Caco-2 (cell line): ENCODE measurements around the gene BICDL2. TPM values are rescaled to one million over a fixed set of nuclear protein-coding genes. Genes with fewer than 3 reads are reported as not detected.

ENCODE experiments used
- BruUV-seq: library from RNA; stranded (reverse); fragments of 400-500 nt; replicated peaks from 2 replicates; lab custom pipeline; 2021; lab: Mats Ljungman, UMichigan
- CTCF ChIA-PET: fragments of 300-600 bp; sonication (Branson Sonifier 250); formaldehyde crosslinking; loops from one replicate; lab custom pipeline; 2022; ENCODE audit warnings: antibody characterized with exemption; lab: Charles Lee
- POLR2A ChIA-PET: fragments of 300-600 bp; sonication (Branson Sonifier 250); formaldehyde crosslinking; loops from one replicate; lab custom pipeline; 2022; ENCODE audit warnings: antibody characterized with exemption; lab: Charles Lee
- DNase-seq, 2 experiments: peaks; one replicate each; pipeline versions ENCODE4 v3.0.0 to v3.0.0-alpha.2; 2020 to 2022
- H3K27me3 ChIP-seq: replicated peaks from 2 replicates; pipeline ENCODE4 v1.6.0; 2011; ENCODE audit warnings: low read length; ENCODE audit not compliant: control insufficient read depth, insufficient read depth
- H3K36me3 ChIP-seq: 2 replicates; pipeline ENCODE4 v1.5.1; 2011; ENCODE audit warnings: low read length; ENCODE audit not compliant: control insufficient read depth, insufficient read depth
- H3K4me1 ChIP-seq: fragments of 250-450 bp; sonication (Bioruptor Pico); 2 replicates; pipeline ENCODE4 v1.5.1; 2020; ENCODE audit warnings: mild to moderate bottlenecking
- H3K4me3 ChIP-seq: 2 replicates; pipeline ENCODE4 v1.5.1; 2011; ENCODE audit warnings: low read depth, mild to moderate bottlenecking, control low read depth, low read length
- H3K9me3 ChIP-seq: fragments of 250-450 bp; sonication (Bioruptor Pico); 2 replicates; pipeline ENCODE4 v1.5.1; 2020; ENCODE audit warnings: mild to moderate bottlenecking, moderate library complexity
- H3K27ac Mint-ChIP-seq: one replicate; pipeline ENCODE4 v1.8.0; 2022; ENCODE audit warnings: mixed read lengths; ENCODE audit not compliant: unreplicated experiment
- H3K27me3 Mint-ChIP-seq: one replicate; pipeline ENCODE4 v1.8.0; 2022; ENCODE audit warnings: mixed read lengths; ENCODE audit not compliant: insufficient read depth, unreplicated experiment
- H3K36me3 Mint-ChIP-seq: one replicate; pipeline ENCODE4 v1.8.0; 2022; ENCODE audit warnings: mild to moderate bottlenecking, mixed read lengths; ENCODE audit not compliant: insufficient read depth, unreplicated experiment
- H3K4me1 Mint-ChIP-seq: one replicate; pipeline ENCODE4 v1.8.0; 2022; ENCODE audit warnings: low read depth, mixed read lengths; ENCODE audit not compliant: unreplicated experiment
- H3K4me3 Mint-ChIP-seq: one replicate; pipeline ENCODE4 v1.8.0; 2022; ENCODE audit warnings: mild to moderate bottlenecking, moderate library complexity, mixed read lengths; ENCODE audit not compliant: unreplicated experiment
- H3K9me3 Mint-ChIP-seq: one replicate; pipeline ENCODE4 v1.8.0; 2022; ENCODE audit warnings: mixed read lengths; ENCODE audit not compliant: unreplicated experiment
- intact Hi-C: fragments of 100-400 bp; cut with micrococcal nuclease; formaldehyde crosslinking; loops from one replicate; pipeline ENCODE4 v1.10.0; 2022; ENCODE audit not compliant: unreplicated experiment
- total RNA-seq: library from RNA; stranded (reverse); gene quantifications from 2 replicates; pipeline ENCODE4 v1.2.3, GENCODE V29; 2022
- TF ChIP-seq, protein P1 (sequence below), 2 experiments: fragments of 200-600 bp in 1 of 2; IDR thresholded peaks; 1 replicate in 1 of 2; 2 replicates in 1 of 2; pipeline versions ENCODE4 v1.5.1 to v1.8.0; 2011 to 2022; ENCODE audit warnings: antibody characterized with exemption in 1 of 2, control low read depth in 1 of 2, inconsistent platforms in 1 of 2, low read depth in 1 of 2, low read length in 1 of 2, mild to moderate bottlenecking in 1 of 2, moderate library complexity in 1 of 2; ENCODE audit not compliant: insufficient read depth in 1 of 2, severe bottlenecking in 1 of 2, unreplicated experiment in 1 of 2

Gene BICDL2
- total RNA-seq, 1 experiment from 2014 or later, result 10.6 TPM

DNA sequence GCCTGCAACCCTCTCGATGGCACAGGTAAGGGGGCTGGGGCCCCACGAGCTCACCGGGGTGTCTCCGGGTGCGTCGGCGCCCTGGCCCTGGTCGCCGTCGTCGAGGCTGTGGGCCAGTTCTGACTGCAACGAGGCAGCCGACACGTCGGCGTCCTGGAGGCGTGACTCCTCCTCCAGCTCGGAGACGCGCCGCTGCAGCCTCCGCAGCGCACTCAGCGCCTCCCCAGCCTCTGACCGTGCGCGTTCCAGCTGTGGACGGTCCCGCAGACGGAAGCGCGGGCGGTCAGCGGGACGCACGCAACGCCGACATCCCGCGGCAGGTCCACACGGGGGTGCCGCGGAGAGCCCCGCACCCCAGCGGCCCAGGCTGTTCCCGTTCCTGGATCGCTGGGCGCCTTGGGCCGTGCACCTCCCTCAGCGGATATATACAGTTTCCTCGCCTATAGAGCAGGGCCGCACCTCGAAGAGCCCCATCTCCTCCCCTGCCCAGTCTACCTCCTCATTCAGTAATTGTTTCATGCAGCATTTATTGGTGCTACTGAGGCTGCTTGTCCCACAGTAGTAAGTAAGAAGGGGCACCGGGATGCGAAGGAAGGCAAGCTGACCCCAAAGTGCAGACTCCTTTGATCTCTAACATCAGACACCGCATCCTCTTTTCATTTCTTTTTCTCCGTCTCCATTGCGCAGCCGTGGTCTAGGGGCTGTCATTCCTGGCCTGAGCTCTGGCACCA is 7.1 kb downstream of the BICDL2 start:
- TF ChIP-seq, protein P1, sequence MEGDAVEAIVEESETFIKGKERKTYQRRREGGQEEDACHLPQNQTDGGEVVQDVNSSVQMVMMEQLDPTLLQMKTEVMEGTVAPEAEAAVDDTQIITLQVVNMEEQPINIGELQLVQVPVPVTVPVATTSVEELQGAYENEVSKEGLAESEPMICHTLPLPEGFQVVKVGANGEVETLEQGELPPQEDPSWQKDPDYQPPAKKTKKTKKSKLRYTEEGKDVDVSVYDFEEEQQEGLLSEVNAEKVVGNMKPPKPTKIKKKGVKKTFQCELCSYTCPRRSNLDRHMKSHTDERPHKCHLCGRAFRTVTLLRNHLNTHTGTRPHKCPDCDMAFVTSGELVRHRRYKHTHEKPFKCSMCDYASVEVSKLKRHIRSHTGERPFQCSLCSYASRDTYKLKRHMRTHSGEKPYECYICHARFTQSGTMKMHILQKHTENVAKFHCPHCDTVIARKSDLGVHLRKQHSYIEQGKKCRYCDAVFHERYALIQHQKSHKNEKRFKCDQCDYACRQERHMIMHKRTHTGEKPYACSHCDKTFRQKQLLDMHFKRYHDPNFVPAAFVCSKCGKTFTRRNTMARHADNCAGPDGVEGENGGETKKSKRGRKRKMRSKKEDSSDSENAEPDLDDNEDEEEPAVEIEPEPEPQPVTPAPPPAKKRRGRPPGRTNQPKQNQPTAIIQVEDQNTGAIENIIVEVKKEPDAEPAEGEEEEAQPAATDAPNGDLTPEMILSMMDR (IDR thresholded peaks at IDR 0.05; ENCODE audit: insufficient read depth in 1 of 2, low read depth in 1 of 2, low read length in 1 of 2, severe bottlenecking in 1 of 2, unreplicated experiment in 1 of 2), result no peak
- Mint-ChIP-seq H3K27me3 (no peaks in the 10 kb centered on the region), H3K27ac (peak overlapping the region; percentile 57), H3K9me3 (no peaks in the 10 kb centered on the region), H3K4me1 (peaks cover 7% of the 10 kb centered on the region), H3K4me3 (peak overlapping the region; percentile 12), H3K36me3 (peaks cover 49% of the 10 kb centered on the region)
- peaks cover 7% of the 10 kb centered on the region for H3K4me1 ChIP-seq
- H3K9me3 ChIP-seq, result no peaks in the 10 kb centered on the region
- no TSS peak for BruUV-seq
- ChIA-PET CTCF (interaction anchor here (2.5 to 2.9 kb wide), 3 partner anchors 8 to 100 kb away, joined by 14 to 33 read pairs (median 16); partner anchors contain the start of gene TNFRSF12A), POLR2A (no interaction called here)
- intact Hi-C loops, result no loop called here
- H3K4me3 ChIP-seq, result no peak overlapping the region
- H3K36me3 ChIP-seq, result peaks cover 6% of the 10 kb centered on the region
- DNase-seq, result no peak
- no peaks in the 10 kb centered on the region for H3K27me3 ChIP-seq

DNA sequence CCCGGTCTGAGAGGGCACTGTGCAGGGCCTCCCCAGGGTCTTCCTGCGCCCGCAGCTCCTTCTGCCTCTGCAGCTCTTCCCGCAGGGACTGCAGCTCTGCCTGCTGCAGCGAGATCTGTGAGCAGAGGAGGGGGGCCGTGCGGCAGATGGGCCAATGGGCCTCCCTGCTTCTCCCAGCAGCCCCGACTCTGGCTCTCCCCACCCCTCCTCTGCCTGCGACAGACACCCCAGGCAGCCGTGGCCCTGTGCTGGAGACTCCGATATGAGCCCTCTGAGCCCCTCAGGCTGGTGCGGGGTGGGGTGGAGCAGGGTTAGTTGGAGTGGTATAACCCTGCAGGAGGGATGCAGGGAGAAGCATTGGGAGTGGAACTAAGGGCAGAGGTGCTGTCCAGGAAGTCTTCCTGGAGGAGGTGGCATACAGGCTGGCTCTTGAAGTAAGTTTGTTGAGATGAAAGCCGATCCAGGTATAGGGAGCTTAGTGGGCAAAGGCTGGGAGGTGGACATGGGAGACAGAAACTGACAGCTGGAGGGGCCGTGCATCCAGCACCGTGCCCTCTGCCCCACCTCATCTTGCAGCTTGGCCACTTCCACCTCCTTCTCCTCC is 7.9 kb downstream of the BICDL2 start:
- POLR2A ChIA-PET, result interaction anchor here (1.3 to 2.0 kb wide), 4 partner anchors 19 to 48 kb away, joined by 4 to 15 read pairs (median 6); partner anchors contain the start of gene PKMYT1
- Histone ChIP-seq H3K36me3 (peaks cover 6% of the 10 kb centered on the region), H3K4me1 (peaks cover 7% of the 10 kb centered on the region), H3K9me3 (no peaks in the 10 kb centered on the region), H3K27me3 (no peaks in the 10 kb centered on the region), H3K4me3 (no peak overlapping the region)
- intact Hi-C loops, result loop anchor here (1.0 kb wide), 1 partner anchor 26 kb away; no protein-coding TSS in a partner anchor
- BruUV-seq, result no TSS peak
- Mint-ChIP-seq H3K36me3 (peaks cover 55% of the 10 kb centered on the region), H3K4me3 (no peak overlapping the region), H3K4me1 (peaks cover 13% of the 10 kb centered on the region), H3K27me3 (no peaks in the 10 kb centered on the region), H3K27ac (no peak overlapping the region), H3K9me3 (no peaks in the 10 kb centered on the region)
- TF ChIP-seq, protein P1 (IDR thresholded peaks at IDR 0.05; ENCODE audit: insufficient read depth in 1 of 2, low read depth in 1 of 2, low read length in 1 of 2, severe bottlenecking in 1 of 2, unreplicated experiment in 1 of 2), result no peak
- DNase-seq, result no peak
- CTCF ChIA-PET, result interaction anchor here (0.5 to 2.6 kb wide), 20 partner anchors 9 to 161 kb away, joined by 3 to 89 read pairs (median 4); partner anchors contain the start of genes PAQR4 and TNFRSF12A

DNA sequence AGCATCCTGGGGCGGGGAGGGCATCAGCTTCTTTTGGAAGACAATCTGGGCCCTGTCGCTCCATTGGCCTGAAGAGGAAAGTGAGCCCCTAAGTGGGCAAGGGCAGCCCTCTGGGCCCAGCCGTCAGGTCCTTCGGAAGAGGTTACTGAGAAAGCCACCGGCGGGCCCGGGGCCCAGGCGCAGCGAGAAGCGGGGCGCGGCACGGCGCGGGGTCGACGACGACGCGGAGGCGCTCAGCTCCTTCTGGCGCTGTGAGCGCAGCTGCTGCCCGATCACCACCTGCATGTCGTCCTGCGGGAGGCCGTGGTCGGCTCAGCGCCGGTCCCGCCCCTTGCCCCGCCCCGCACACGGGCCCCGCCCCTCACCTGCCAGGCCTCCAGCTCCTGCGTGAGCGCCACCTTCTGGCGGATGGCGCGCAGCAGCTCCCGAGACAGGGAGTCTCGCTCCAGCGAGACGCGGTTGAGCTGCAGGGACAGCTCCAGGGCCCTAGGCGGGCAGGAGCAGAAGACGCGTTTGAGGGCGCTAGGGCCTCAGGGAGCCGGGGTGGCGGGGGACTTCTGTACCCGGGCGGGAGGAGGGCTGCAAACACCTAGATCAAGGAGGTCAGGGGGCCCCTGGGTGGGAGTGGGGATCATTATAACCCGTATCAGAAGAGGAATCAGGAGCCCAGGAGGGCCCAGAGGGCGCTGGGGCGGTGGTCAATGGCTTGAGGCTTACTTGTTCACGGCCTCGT is 8.6 kb downstream of the BICDL2 start:
- TF ChIP-seq, protein P1 (IDR thresholded peaks at IDR 0.05; ENCODE audit: insufficient read depth in 1 of 2, low read depth in 1 of 2, low read length in 1 of 2, severe bottlenecking in 1 of 2, unreplicated experiment in 1 of 2), result peak; percentile 73 to 89
- CTCF ChIA-PET, result interaction anchor here (0.5 to 2.6 kb wide), 22 partner anchors 8 to 160 kb away, joined by 3 to 89 read pairs (median 4); partner anchors contain the start of genes PAQR4 and TNFRSF12A
- Mint-ChIP-seq H3K36me3 (peaks cover 57% of the 10 kb centered on the region), H3K4me1 (peaks cover 14% of the 10 kb centered on the region), H3K9me3 (no peaks in the 10 kb centered on the region), H3K27me3 (no peaks in the 10 kb centered on the region), H3K27ac (peak overlapping the region; percentile 50), H3K4me3 (peak overlapping the region; percentile 27)
- Histone ChIP-seq H3K27me3 (no peaks in the 10 kb centered on the region), H3K36me3 (peaks cover 6% of the 10 kb centered on the region), H3K4me1 (peaks cover 14% of the 10 kb centered on the region), H3K9me3 (no peaks in the 10 kb centered on the region), H3K4me3 (no peak overlapping the region)
- peak; percentile 87 to 89 for DNase-seq
- intact Hi-C loops, result loop anchor here (1.0 kb wide), 1 partner anchor 25 kb away; no protein-coding TSS in a partner anchor
- no TSS peak for BruUV-seq
- POLR2A ChIA-PET, result interaction anchor here (0.5 to 2.0 kb wide), 5 partner anchors 18 to 80 kb away, joined by 4 to 15 read pairs (median 5); partner anchors contain the start of gene PKMYT1
